ENCODE results near the gene SLC15A4. TPM values are rescaled to one million over a fixed set of nuclear protein-coding genes. Genes with fewer than 3 reads are reported as not detected.

The SLC15A4 gene
- total RNA-seq, 1 experiment from 2014 or later, result 21.6 TPM

- Histone ChIP-seq H3K18ac (ENCODE audit: insufficient read length, low read depth, low read length) (no peak overlapping the region), H3K4me1 (ENCODE audit: insufficient read depth, low read length) (no peaks in the 10 kb centered on the region), H2BK120ac (ENCODE audit: low read depth, low read length, poor library complexity, severe bottlenecking) (no peak overlapping the region), H3K27ac (ENCODE audit: insufficient read length, low read depth, low read length) (no peak overlapping the region), H3K23me2 (ENCODE audit: insufficient read length, low read depth, low read length, poor library complexity, severe bottlenecking) (no peaks in the 10 kb centered on the region), H3K56ac (ENCODE audit: insufficient read length, low read depth, low read length) (no peak overlapping the region), H3K4me2 (ENCODE audit: insufficient read depth, insufficient read length, low read length) (no peak overlapping the region), H3K27me3 (ENCODE audit: insufficient read depth, low read length) (no peaks in the 10 kb centered on the region), H2BK20ac (ENCODE audit: low read depth, low read length, poor library complexity, severe bottlenecking) (no peak overlapping the region), H2BK5ac (ENCODE audit: insufficient read length, low read length) (no peak overlapping the region), H2AFZ (ENCODE audit: low read length) (no peak overlapping the region), H3K4ac (ENCODE audit: low read depth, low read length) (no peak overlapping the region), H3K79me2 (ENCODE audit: insufficient read depth, low read length) (peaks cover 26% of the 10 kb centered on the region), H3K79me1 (ENCODE audit: insufficient read depth, low read depth, low read length, poor library complexity, severe bottlenecking) (peaks cover 25% of the 10 kb centered on the region), H2AK5ac (ENCODE audit: insufficient read length, low read length) (no peak overlapping the region), H3K9me3 (ENCODE audit: control insufficient read depth, low read depth, low read length) (no peaks in the 10 kb centered on the region), H3K14ac (ENCODE audit: insufficient read depth, low read length) (no peak overlapping the region), H2BK15ac (ENCODE audit: low read depth, low read length) (no peak overlapping the region), H3K9ac (ENCODE audit: extremely low read depth, insufficient read length, low read length) (no peak overlapping the region), H4K20me1 (ENCODE audit: control insufficient read depth, insufficient read depth, insufficient read length) (no peaks in the 10 kb centered on the region), H3T11ph (ENCODE audit: low read length) (peak overlapping the region; percentile 37), H4K8ac (replicated peaks; ENCODE audit: insufficient read length, low read depth, low read length) (no peak overlapping the region), H2BK12ac (ENCODE audit: insufficient read length, low read depth, low read length) (no peak overlapping the region), H3K23ac (ENCODE audit: insufficient read length, low read depth, low read length) (no peak overlapping the region), H4K91ac (ENCODE audit: insufficient read length, low read depth, low read length) (no peak overlapping the region), H4K5ac (ENCODE audit: insufficient read length, low read depth, low read length) (no peak overlapping the region)
- H3K27me3 Mint-ChIP-seq (ENCODE audit: low read depth), result no peaks in the 10 kb centered on the region
- DNase-seq, result no peak
- WGBS (ENCODE audit: extremely low coverage, insufficient read length, low lambda C conversion rate), result 100% methylated on average over 1 of the region's 9 CpGs
- no peaks in the 10 kb centered on the region for H3K9me3 Mint-ChIP-seq
- peaks cover 34 to 54% (median 53%) of the 10 kb centered on the region in 3 experiments; a peak in 6 of 7 replicates for H3K36me3 Mint-ChIP-seq (ENCODE audit: insufficient read depth in 1 of 3, low read depth in 3 of 3)
- peak overlapping the region in 2 of 3 experiments; percentile 87 to 89; a peak in 4 of 7 replicates for H3K27ac Mint-ChIP-seq
- no peak for TF ChIP-seq CTCF (conservative IDR thresholded peaks at IDR 0.05)
- no peak overlapping the region for H3K4me3 Mint-ChIP-seq
- H3K4me1 Mint-ChIP-seq, result peaks cover 15 to 19% of the 10 kb centered on the region in 2 experiments
Observed at GRCh38 chr12:128811806-128812205, 12.0 kb downstream of the SLC15A4 start.
